ENCODE data around the gene CTDSP1. TPM values are rescaled to one million over a fixed set of nuclear protein-coding genes. Genes with fewer than 3 reads are reported as not detected.
A peak's percentile ranks its signal among the peaks of the same experiment; 100 is the strongest.

Gene CTDSP1
- total RNA-seq, 2 donors from 2014 or later, result 112 to 142 TPM

DNA sequence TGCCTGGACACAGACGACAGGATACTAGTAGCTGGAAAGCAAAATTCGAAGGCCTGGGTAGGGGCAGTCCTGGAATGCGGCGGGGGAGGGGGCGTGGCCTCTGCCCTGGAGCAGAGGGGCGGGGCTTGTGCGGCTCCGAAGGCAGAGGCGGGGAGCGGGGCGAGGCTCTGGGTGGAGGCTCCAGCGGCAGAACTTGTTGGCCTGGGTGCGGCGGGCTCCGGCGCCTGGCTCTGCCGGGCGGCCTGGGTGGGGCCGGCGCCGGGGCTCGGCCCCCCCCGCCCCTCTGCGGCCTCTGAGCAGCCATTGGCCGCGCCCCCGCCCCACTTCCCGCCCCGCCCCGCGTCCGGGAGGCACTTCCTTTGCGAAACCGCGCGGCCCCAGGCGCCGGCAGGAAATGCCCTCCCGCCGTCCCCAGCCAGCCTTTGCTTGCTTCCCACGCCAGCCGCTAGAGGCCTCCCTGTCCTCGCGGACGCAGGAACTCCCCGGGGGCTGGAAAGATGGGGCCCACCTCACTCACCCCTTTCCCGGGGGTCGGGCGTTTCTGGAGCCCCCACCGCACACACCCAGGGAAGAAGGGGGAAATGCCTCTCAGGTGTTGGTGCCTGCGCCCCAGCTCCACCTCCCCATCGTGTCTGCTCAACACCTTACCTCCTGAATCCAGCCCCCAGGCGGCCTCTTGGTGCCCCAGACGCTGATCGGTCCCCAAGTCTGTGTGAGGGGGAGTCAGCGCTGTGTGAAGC lies 6.7 kb downstream of the CTDSP1 start:
- DNase-seq (ENCODE audit: low spot score), result peak; percentile 99
- intact Hi-C loops (cut with DNase I), result loop anchor here in 1 of 2 donors (10.0 kb wide), 1 partner anchor 58 kb away; no protein-coding TSS in a partner anchor

DNA sequence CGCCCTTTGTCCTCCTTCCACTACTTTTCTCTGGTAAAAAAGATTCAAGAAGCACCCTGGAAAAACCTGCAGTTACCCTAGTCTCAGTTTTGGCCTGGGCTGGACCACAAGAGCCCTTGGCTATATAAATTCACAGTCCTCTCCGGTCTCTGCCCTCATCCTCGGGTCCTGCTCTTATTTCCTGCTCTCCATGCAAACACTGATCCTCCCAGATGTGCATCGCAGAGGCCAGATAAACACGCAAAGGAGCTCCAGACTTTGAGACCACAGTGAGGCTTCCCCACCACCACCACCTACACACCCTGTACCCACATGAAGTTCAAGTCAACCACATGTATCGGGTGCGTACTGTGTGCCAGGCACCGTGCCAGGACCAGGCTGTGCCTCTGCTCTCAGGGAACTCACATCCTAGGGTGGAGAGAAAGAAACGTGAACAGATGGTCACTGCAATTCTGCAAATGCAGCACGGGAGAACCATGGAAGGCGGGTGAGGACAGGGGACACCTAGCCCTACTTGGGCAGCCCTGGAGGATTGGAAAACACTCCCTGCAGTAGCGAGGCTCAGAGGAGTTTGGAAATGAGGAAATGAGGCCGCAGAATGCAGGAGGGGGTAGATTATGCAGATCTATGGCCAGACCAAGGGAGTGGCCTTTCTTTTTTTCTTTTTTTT lies 7.4 kb downstream of the CTDSP1 start:
- DNase-seq (ENCODE audit: low spot score), result no peak
- intact Hi-C loops (cut with DNase I), result loop anchor here in 1 of 2 donors (10.0 kb wide), 1 partner anchor 58 kb away; no protein-coding TSS in a partner anchor

DNA sequence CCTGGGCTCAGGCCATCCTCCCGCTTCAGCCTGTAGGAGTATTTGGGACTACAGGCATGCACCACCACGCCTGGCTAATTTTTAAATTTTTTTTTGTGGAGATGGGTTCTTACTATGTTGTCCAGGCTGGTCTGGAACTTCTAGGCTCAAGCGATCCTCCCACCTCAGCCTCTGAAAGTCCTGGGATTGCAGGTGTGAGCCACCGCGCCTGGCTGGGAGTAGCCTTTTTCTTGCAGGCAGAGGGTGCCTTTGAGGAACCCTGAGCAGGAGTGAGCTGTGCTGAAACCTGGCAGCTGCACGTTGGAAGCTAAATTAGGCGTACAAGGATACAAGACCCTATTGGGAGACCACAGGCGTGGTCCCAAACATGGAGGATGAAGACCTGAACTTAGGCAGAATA lies 8.0 kb downstream of the CTDSP1 start:
- intact Hi-C loops (cut with DNase I), result loop anchor here in 1 of 2 donors (10.0 kb wide), 1 partner anchor 57 kb away; no protein-coding TSS in a partner anchor
- no peak for DNase-seq (ENCODE audit: low spot score)

DNA sequence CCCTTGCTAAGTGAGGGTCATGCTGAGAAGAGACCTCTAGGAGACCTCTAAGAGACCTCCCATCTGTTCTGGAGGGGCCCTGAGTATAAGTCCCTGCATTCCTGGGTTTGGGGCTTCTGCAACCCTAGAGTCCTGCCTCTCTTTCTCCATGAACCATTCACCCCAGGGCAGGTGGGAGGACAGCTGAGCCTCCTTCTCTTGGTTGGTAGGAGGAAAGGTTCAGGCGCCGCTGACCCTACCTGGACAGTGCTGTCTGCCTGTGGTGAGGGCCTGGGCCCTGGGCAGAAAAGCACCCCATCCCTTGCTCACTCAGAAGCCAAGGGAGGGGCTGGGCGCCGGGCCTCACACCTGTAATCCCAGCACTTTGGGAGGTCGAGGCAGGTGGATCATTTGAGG lies 18.7 kb downstream of the CTDSP1 start:
- no peak for DNase-seq (ENCODE audit: low spot score)
- intact Hi-C loops (cut with DNase I), result no loop called here

DNA sequence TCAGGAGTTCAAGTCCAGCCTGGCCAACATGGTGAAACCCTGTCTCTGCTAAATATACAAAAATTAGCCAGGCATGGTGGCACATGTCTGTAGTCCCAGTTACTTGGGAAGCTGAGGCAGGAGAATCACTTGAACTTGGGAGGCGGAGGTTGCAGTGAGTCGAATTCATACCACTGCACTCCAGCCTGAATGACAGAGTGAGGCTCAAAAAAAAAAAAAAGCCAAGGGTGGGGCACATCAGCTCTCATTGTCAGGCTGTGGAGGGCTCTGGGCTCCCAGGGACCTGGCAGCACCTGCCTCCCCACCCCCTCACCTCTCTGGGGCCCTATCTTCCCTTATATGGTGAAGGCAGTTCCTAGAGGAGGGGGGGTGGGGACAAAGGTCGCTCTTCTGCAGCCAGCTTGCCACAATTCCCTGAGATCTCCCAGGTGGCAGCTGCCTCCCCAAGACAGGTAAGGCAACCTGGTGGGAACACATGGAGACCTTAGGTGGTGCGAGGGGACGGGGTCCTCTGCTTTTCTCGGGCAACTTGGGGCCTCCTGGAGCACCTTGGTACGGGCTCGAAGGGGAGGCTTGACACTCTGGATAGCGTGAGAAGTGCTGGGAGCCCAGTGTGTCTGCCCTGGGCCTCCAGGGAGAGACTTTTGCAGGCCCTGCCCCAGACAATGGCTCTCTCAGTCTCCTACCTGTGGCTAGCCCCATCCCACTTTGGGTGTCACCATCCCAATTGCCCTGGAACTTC lies 19.2 kb downstream of the CTDSP1 start, which contains the start of gene VIL1:
TSS of gene VIL1 (plus strand) at position 407 of the 742 bp plus-strand sequence. CDS start 4,656 bp downstream, outside the sequence.
- intact Hi-C loops (cut with DNase I), result no loop called here
- DNase-seq (ENCODE audit: low spot score), result no peak

DNA sequence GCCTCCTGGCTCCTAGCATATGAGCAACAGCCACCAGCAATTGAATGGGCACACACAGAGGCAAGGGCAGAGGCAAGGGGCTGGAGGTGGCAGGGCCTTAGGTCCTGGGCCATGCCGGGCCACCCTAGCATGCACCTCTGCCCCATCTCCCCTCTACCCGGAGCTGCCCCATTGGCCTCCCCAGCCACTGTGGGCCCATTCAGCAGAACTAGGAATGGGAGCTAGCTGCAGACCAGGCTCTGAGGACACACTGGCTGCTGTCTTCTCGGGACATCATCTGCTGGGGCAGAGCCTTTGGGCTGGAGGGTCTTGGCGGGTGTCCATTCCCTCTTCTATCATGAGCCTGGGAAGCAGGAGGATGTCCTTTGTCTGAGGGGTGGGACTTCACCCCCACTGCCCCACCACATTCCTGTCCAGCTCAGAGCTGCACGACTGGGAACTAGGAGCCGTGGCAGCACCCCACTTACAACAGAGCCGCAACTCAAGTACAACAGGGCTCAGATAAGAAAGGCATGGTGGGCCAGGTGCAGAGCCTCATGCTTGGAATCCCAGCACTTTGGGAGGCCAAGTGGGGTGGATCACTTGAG lies 20.1 kb downstream of the CTDSP1 start:
- intact Hi-C loops (cut with DNase I), result loop anchor here in 1 of 2 donors (10.0 kb wide), 1 partner anchor 225 kb away; no protein-coding TSS in a partner anchor
- DNase-seq (ENCODE audit: low spot score), result no peak

DNA sequence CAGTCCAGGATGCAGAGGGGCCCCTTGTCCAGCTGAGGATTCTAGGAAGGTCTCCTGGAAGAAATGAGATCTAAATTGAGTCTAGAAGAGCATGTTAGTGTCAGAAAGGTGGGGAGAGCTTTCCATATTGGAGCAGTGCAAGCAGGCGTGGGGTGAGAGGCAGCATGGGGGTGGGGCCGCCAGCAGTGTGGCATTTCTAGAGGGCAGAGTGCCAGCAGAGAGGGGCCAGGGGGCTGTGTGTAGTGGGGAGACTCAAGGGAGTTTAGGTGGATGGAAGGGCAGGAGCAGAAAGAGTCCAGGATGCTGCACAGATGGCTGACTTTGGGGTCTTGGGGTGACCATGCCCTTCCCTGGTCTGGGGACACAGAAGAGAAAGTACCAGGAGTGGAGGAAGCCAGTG lies 21.4 kb downstream of the CTDSP1 start:
- DNase-seq (ENCODE audit: low spot score), result no peak
- intact Hi-C loops (cut with DNase I), result loop anchor here in 1 of 2 donors (10.0 kb wide), 1 partner anchor 224 kb away; no protein-coding TSS in a partner anchor

DNA sequence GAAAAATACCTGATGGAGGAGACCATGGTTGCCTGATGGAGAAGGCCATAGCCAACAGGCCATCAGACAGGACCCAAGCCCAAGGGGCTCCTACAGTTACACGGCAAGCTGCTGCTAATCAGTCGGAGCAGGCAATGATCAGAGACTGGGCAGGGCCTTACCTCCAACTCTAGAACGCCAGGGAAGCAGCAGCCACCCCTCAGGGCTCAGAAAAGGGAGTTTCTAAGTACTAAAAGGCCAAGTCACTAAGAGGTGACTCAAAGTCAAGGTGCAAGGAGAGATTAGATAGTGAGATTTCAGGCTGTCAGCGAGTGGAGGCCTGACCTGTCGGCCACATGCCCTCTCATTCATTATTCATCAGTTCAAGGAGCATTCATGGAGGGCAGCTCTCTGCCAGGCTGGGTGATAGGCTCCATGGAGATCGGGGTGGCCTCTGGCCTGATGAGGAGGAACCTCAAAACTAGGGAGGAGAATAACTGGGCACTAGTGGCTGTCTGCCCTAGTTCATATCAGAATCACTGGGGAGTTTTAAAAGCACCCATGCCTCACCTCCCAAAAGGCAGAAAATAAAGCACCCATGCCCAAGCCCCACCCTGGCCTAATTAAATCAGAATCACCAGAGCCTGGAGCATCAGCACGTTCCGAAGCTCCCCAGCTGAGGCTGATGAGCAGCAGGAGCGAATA lies 22.9 kb downstream of the CTDSP1 start:
- intact Hi-C loops (cut with DNase I), result loop anchor here in 1 of 2 donors (10.0 kb wide), 1 partner anchor 222 kb away; no protein-coding TSS in a partner anchor

DNA sequence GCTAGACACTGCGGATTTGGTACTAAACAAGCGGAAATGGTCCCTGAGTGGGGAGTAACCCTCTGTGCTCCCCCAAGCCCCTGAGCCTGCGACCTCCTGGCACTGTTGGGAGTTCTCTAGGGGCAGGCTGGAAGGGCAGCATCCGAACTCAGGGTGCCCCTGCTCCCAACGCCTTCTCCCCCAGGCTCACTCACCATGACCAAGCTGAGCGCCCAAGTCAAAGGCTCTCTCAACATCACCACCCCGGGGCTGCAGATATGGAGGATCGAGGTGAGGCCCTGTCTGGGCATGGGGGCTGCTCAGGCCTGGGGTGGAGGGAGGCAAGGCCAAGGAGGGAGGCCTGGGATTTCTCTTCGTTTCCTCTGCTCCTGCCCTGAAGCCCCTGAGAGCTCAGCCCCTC lies 23.9 kb downstream of the CTDSP1 start:
- no peak for DNase-seq (ENCODE audit: low spot score)
- intact Hi-C loops (cut with DNase I), result loop anchor here in 1 of 2 donors (10.0 kb wide), 1 partner anchor 221 kb away; no protein-coding TSS in a partner anchor

More for the DNA sequence above, 22.9 kb downstream of the CTDSP1 start:
- no peak for DNase-seq (ENCODE audit: low spot score)

DNA sequence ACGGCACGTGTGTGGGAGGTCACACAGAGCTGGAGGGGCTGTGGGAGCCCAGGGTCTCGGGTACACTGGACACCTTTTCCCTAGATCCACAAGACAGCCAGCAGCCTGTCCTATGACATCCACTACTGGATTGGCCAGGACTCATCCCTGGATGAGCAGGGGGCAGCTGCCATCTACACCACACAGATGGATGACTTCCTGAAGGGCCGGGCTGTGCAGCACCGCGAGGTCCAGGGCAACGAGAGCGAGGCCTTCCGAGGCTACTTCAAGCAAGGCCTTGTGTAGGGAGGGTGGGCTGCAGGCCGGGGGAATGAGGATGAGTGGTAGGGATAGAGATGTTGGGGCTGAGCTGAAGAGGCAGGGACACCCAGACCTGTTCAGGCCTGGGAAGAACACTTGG lies 25.9 kb downstream of the CTDSP1 start:
- DNase-seq (ENCODE audit: low spot score), result no peak
- intact Hi-C loops (cut with DNase I), result loop anchor here in 1 of 2 donors (10.0 kb wide), 1 partner anchor 219 kb away; no protein-coding TSS in a partner anchor

DNA sequence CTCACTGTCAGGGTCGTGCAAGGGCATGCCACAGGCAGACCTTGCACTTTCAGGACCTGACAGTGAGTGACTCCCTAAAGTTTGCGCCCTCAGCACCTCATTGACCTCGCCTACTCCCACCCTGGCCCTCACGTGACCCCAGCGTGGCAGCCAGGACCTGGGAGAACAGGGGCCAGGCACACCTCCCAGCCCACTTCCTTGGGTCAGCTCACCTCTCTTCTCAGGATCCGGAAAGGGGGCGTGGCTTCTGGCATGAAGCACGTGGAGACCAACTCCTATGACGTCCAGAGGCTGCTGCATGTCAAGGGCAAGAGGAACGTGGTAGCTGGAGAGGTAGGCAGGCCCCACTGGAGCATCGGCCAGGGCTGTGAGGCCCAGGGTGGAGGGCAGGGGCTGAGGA lies 28.1 kb downstream of the CTDSP1 start:
- peak; percentile 64 for DNase-seq (ENCODE audit: low spot score)
- intact Hi-C loops (cut with DNase I), result loop anchor here in 1 of 2 donors (10.0 kb wide), 1 partner anchor 217 kb away; no protein-coding TSS in a partner anchor

DNA sequence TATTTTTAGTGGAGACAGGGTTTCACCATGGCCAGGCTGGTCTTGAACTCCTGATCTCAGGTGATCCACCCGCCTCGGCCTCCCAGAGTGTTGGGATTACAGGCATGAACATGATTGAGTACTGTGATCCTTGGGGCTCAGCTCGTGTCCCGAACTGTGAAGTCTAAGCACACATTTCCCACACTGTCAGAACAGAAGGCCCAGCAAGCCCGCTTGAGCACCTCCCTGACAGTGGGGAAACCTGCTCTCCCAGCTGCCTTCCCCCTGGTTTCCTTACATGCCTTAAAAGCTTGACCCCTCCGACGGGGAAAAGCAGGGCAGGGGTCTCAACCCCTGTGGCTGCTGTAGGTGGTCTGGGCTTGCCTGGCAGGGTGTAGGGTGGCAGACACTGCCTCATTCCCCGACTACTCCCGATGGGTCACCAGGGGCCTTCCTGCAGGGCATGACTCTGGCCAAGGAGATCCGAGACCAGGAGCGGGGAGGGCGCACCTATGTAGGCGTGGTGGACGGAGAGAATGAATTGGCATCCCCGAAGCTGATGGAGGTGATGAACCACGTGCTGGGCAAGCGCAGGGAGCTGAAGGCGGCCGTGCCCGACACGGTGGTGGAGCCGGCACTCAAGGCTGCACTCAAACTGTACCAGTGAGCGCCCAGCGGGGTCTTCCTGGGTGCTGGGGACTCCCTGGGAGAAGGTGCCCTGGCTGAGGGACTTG lies 29.3 kb downstream of the CTDSP1 start:
- intact Hi-C loops (cut with DNase I), result loop anchor here in 1 of 2 donors (10.0 kb wide), 1 partner anchor 216 kb away; no protein-coding TSS in a partner anchor
- DNase-seq (ENCODE audit: low spot score), result peak; percentile 67

DNA sequence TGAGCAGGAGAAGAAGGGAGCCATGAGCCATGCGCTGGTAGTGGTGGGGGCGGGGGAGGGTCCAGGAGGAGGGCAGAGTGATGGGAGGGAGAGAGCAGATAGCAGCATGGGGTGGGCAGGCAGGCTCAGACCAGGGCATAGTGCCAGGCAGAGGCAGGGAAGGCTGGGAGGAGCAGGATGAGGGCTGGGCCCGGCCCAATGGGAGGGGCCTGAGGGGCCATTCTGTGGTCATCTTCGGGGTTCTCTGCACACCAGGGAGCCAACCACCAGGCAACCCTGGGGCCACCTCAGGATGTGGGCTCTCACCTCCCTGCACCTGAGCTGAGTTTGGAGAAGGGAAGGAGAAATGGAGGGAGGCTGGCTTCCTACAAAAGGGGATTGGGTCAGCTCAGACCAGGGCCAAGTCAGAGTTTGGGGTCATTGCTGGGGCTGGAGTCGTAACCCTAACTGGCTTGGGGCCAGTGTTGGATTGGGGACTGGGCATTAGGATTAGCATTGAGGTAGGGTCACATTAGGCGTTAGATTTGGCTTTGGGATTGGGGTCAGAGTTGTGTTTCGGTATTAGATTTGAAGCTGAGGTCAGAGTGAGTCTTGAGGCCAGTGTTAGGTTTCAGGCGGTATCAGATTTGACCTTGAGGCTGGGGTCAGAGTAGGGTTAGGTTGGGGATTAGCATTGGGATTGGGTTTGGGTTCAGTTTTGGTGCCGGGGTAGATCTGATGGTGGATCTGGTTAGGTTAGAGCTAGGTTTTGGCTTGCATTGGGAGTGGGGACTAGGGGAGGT lies 30.4 kb downstream of the CTDSP1 start:
- peak; percentile 34 for DNase-seq (ENCODE audit: low spot score)
- intact Hi-C loops (cut with DNase I), result loop anchor here in 1 of 2 donors (10.0 kb wide), 1 partner anchor 215 kb away; no protein-coding TSS in a partner anchor

DNA sequence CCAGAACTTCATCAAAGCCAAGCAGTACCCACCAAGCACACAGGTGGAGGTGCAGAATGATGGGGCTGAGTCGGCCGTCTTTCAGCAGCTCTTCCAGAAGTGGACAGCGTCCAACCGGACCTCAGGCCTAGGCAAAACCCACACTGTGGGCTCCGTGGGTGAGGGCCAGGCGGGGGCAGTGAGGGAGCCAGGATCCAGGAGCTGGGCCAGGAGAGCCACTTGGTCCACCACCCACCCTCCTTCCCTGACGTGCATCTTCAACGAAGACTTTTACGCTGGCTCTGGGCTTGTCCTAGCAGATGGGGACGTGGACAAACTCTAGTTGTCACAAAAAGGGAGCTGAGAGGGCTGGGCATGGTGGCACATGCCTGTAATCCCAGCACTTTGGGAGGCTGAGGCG lies 31.1 kb downstream of the CTDSP1 start:
- peak; percentile 65 for DNase-seq (ENCODE audit: low spot score)
- intact Hi-C loops (cut with DNase I), result no loop called here

DNA sequence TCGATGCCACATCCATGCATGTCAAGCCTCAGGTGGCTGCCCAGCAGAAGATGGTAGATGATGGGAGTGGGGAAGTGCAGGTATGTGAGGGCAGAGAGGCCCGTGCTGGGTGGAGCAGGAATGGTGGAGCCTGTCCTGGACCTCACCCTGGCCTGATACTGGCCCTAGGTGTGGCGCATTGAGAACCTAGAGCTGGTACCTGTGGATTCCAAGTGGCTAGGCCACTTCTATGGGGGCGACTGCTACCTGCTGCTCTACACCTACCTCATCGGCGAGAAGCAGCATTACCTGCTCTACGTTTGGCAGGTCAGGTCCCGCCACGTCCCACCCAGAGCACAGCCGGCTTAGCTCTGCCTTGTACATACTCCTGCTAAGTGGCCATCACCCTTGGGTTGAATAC lies 32.2 kb downstream of the CTDSP1 start:
- intact Hi-C loops (cut with DNase I), result no loop called here
- peak; percentile 55 for DNase-seq (ENCODE audit: low spot score)

DNA sequence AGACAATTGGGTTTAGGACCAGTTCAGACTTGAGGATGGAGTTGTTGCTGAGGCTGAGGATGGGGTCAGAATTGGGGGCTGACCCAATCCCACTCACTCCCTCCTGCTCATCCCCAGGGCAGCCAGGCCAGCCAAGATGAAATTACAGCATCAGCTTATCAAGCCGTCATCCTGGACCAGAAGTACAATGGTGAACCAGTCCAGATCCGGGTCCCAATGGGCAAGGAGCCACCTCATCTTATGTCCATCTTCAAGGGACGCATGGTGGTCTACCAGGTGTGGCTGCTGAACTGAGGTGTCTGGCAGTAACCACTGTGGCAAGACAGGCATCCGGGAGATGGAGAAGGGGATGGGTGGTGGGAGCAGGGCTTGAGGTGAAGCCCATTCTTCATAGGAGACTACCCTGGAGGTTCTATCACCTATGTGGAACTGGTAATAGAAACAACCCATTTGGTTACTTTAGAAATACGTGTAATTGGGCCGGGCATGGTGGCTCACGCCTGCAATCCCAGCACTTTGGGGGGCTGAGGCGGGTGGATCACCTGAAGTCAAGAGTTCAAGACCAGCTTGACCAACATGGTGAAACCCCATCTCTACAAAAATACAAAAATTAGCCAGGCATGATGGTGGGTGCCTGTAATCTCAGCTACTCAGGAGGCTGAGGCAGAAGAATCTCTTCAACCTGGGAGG lies 33.2 kb downstream of the CTDSP1 start:
- intact Hi-C loops (cut with DNase I), result no loop called here
- peak; percentile 38 for DNase-seq (ENCODE audit: low spot score)

Measured in posterior vena cava (tissue), 2 donors.